OCI-LY3 (cell line): ENCODE results near the gene OR9G4.

Source experiments
- CTCF ChIP-seq: fragments of 200-600, 300-600 bp; sonication (generic); IDR thresholded peaks from 2 replicates; pipeline ENCODE4 v1.5.1; 2014; ENCODE audit warnings: antibody characterized with exemption, low read length, low read depth
- EZH2phosphoT487 ChIP-seq: fragments of 200-600 bp; shearing (Covaris generic); IDR thresholded peaks from 2 replicates; pipeline ENCODE4 v1.6.1; 2018; ENCODE audit warnings: antibody characterized with exemption, mixed run types, low read depth

DNA sequence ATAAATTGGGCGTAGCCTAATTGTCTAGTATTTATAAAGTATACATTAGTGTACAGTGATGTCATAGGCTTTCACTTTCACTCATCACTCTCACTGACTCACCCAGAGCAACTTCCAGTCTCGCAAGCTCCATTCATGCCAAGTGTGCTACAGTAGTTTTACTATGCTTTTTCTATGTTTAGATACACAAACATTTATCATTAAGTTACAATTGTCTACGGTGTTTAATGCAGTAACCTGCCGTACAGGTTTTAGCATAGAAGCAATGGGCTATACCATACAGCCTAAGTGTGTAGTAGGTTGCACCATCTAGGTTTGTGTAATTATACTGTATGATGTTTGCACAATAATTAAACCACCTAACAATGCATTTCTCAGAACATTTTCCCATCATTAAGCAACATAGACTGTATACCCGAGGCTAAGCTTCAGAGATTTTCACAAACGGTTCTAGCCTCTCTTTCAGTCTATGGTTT lies 32.1 kb downstream of the OR9G4 start:
- TF ChIP-seq CTCF (no peak), EZH2phosphoT487 (no peak)
